ENCODE data around the gene CDH3.
A peak's percentile ranks its signal among the peaks of the same experiment; 100 is the strongest.

DNA sequence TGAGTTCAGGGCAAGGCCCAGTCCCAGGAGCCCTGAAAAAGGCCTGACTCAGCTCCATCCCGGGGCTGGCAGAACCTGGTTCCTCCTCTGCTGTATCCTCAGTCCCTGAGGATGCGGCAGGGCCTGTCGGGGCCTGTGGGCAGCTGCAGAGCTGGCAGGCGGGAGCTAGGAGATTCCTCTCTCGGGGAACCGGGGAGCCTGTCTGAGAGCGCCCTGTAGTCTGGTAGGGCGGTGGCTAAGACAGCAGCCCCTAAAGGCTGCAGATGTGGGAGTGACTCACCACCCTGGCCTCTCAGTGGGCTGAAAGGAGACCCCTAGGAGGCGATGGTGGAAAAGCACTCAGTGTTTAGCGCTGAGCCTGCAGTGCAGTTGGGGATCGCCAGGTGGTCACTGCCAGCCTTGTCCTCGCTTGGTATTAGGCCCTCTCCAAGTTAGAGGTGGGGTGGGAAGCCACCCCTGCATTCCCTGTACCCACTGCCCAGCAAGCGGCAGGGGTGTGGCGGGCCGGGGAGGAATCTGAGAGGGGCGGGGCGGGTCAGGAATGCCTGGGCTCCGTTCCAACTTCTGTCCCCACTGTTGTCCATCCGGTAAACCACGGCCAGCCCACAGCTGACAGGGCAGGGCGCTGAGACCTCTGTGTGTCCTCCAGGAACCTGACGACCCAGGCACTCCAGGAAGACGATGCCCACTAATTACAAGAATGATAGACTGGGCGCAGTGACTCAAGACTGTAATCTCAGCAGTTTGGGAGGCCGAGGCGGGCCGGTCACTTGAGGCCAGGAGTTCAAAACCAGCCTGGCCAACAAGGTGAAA, 62.4 kb downstream of the CDH3 start:
- TF ChIP-seq, protein P1, sequence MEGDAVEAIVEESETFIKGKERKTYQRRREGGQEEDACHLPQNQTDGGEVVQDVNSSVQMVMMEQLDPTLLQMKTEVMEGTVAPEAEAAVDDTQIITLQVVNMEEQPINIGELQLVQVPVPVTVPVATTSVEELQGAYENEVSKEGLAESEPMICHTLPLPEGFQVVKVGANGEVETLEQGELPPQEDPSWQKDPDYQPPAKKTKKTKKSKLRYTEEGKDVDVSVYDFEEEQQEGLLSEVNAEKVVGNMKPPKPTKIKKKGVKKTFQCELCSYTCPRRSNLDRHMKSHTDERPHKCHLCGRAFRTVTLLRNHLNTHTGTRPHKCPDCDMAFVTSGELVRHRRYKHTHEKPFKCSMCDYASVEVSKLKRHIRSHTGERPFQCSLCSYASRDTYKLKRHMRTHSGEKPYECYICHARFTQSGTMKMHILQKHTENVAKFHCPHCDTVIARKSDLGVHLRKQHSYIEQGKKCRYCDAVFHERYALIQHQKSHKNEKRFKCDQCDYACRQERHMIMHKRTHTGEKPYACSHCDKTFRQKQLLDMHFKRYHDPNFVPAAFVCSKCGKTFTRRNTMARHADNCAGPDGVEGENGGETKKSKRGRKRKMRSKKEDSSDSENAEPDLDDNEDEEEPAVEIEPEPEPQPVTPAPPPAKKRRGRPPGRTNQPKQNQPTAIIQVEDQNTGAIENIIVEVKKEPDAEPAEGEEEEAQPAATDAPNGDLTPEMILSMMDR (IDR thresholded peaks at IDR 0.05; ENCODE audit: control extremely low read depth in 1 of 3, insufficient read depth in 1 of 3, low read depth in 1 of 3, low read length in 3 of 3) = peak; percentile 67 to 88 (median 78)
- TF ChIP-seq EZH2 (IDR thresholded peaks at IDR 0.05; ENCODE audit: low read depth, low read length, severe bottlenecking) = no peak
- no peak for TF ChIP-seq PHF8 (conservative IDR thresholded peaks at IDR 0.05; ENCODE audit: low read depth, low read length)
- TF ChIP-seq TBP (IDR thresholded peaks at IDR 0.05; ENCODE audit: low read depth, low read length) = no peak
- 0 out of 2 replicates have a peak, but pooled peaks have one; percentile 39 for TF ChIP-seq POLR2AphosphoS5 (IDR thresholded peaks at IDR 0.05; ENCODE audit: low read depth, low read length)
- TF ChIP-seq JUN (IDR thresholded peaks at IDR 0.05; ENCODE audit: low read depth, low read length) = no peak
- 0 out of 4 replicates have a peak, but pooled peaks of 1 of the 2 experiments have one; percentile 3 for TF ChIP-seq SIN3A (conservative IDR thresholded peaks at IDR 0.05 in 1 of 2, IDR thresholded peaks at IDR 0.05 in 1 of 2; ENCODE audit: low read depth in 1 of 2, low read length in 2 of 2)
- no peak for TF ChIP-seq NANOG (IDR thresholded peaks at IDR 0.05; ENCODE audit: insufficient read depth, low read depth, low read length, poor library complexity, severe bottlenecking)
- TF ChIP-seq, protein P2, sequence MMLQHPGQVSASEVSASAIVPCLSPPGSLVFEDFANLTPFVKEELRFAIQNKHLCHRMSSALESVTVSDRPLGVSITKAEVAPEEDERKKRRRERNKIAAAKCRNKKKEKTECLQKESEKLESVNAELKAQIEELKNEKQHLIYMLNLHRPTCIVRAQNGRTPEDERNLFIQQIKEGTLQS (IDR thresholded peaks at IDR 0.05; ENCODE audit: insufficient read depth, low read depth, low read length) = 0 out of 2 replicates have a peak, but pooled peaks have one; percentile 34
- no peak for TF ChIP-seq ZNF274 (IDR thresholded peaks at IDR 0.05; ENCODE audit: borderline replicate concordance, extremely low read depth, low read length)
- TF ChIP-seq, protein P3, sequence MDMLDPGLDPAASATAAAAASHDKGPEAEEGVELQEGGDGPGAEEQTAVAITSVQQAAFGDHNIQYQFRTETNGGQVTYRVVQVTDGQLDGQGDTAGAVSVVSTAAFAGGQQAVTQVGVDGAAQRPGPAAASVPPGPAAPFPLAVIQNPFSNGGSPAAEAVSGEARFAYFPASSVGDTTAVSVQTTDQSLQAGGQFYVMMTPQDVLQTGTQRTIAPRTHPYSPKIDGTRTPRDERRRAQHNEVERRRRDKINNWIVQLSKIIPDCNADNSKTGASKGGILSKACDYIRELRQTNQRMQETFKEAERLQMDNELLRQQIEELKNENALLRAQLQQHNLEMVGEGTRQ (IDR thresholded peaks at IDR 0.05; ENCODE audit: low read length) = no peak
- no peak; the same call in 1 of the 2 replicates for TF ChIP-seq TAF1 (IDR thresholded peaks at IDR 0.05; ENCODE audit: low read depth, low read length)
- no peak for TF ChIP-seq SUZ12 (IDR thresholded peaks at IDR 0.05; ENCODE audit: low read length)
